Ovary (tissue), 9 donors: ENCODE results near the gene TMPO. TPM values are rescaled to one million over a fixed set of nuclear protein-coding genes. Genes with fewer than 3 reads are reported as not detected.
"Not testable (repeated sequence)": the region's sequence is repeated elsewhere in the genome, so short reads cannot be mapped to it uniquely, and the experiment has no call there.

Experiments
- DNase-seq, 5 donors: peaks; one replicate each; pipeline ENCODE4 v3.0.0-alpha.2; 2019 to 2020
- H3K27ac ChIP-seq, 2 donors: fragments of 200-600 bp; one replicate each; pipeline versions ENCODE4 v1.5.1 to v1.8.0; 2019 to 2022
- H3K27me3 ChIP-seq: fragments of 200-600 bp; one replicate; pipeline ENCODE4 v1.8.0; 2022
- H3K36me3 ChIP-seq: fragments of 200-600 bp; sonication (generic); one replicate; pipeline ENCODE4 v1.5.1; 2019
- H3K4me1 ChIP-seq: one replicate; pipeline ENCODE4 v1.8.1; 2013; ENCODE audit warnings: mild to moderate bottlenecking, moderate library complexity; ENCODE audit not compliant: insufficient read depth
- H3K4me3 ChIP-seq: fragments of 200-600 bp; sonication (generic); one replicate; pipeline ENCODE4 v1.5.1; 2017
- H3K9me3 ChIP-seq, 2 donors: fragments of 200-600 bp in 1 of 2; sonication (generic) in 1 of 2; one replicate each; pipeline versions ENCODE4 v1.5.1 to v1.8.1; 2013 to 2019; ENCODE audit warnings: mild to moderate bottlenecking in 1 of 2, moderate library complexity in 1 of 2
- CTCF ChIP-seq, 3 donors: fragments of 450-650 bp in 2 of 3; fragments of 200-600 bp in 1 of 3; IDR thresholded peaks; one replicate each; pipeline versions ENCODE4 v1.5.1 to v1.8.0; 2016 to 2022; ENCODE audit warnings: antibody characterized with exemption in 3 of 3, mild to moderate bottlenecking in 1 of 3
- EP300 ChIP-seq: sonication (generic); formaldehyde crosslinking; IDR thresholded peaks from one replicate; pipeline ENCODE4 v1.6.1; 2017; ENCODE audit warnings: antibody characterized with exemption
- POLR2A ChIP-seq: fragments of 450-650 bp; IDR thresholded peaks from one replicate; pipeline ENCODE4 v1.6.1; 2017; ENCODE audit warnings: antibody characterized with exemption, mild to moderate bottlenecking, moderate library complexity
- WGBS, 3 donors: extraction: QIAGEN DNeasy Blood & Tissue Kit in 1 of 3; methylation state at CpG; one replicate each; pipeline versions ENCODE4 v1.1.5 to v1.1.7; 2013 to 2017; 5-methylcytosine and 5-hydroxymethylcytosine counted together
- intact Hi-C, 4 donors: fragments of 100-400 bp; cut with DNase I; formaldehyde crosslinking; loops; one replicate each; pipeline versions ENCODE4 v1.11.0 to v1.15.1; 2022 to 2023
- polyA plus RNA-seq, 2 donors: library from polyadenylated mRNA; stranded (reverse); fragments of 200-250 nt in 1 of 2; fragments of 350-450 nt in 1 of 2; fragmentation: Illumina TruSeq in 1 of 2; extraction: RNeasy Lipid Tissue Mini Kit (QIAGEN cat#74804) in 1 of 2; gene quantifications; one replicate each; pipeline ENCODE4 v1.2.3, GENCODE V29; 2013 to 2014
- total RNA-seq, 7 donors: library from RNA; depleted of rRNA in 2 of 7; stranded (reverse); fragments of >200 nt in 2 of 7; fragmentation: NEBNext Ultra II Directional in 3 of 7; extraction: Animal tissue kit (Norgen Biotek cat#: 25700) in 3 of 7; gene quantifications; one replicate each; pipeline versions ENCODE4 v1.1.0 to v1.2.4, GENCODE V29; 2016 to 2023
- donor health status: DM: no; HTN: no; CAD: no; lungs with moderate emphysema.
- donor health status: DM: no; HTN: no; CAD: no.
- donor health status: Bipolar disorder and iron deficiency.
- donor health status: DM: yes; HTN: yes; CAD: no.
- donor health status: DM: no; HTN: no; CAD: no.
- donor health status: DM: yes; HTN: yes; CAD: no.

TMPO gene
- total and polyA plus RNA-seq, 9 donors: 48.4 to 144 (median 116) TPM

GRCh38 chr12:98490501-98491453 lies 24.6 kb upstream of the TMPO start:
- TF ChIP-seq EP300 (no peak), CTCF (IDR thresholded peaks at IDR 0.05) (peak; percentile 84 to 85 (median 85)), POLR2A (peak; percentile 21)
- WGBS, 3 donors: 18 to 21% (median 19%) methylated on average over 14 of the region's 14 CpGs
- no peak overlapping the region for H3K4me3 ChIP-seq
- no peaks in the 10 kb centered on the region for H3K9me3 ChIP-seq
- no peaks in the 10 kb centered on the region for H3K27me3 ChIP-seq
- no peaks in the 10 kb centered on the region for H3K36me3 ChIP-seq
- intact Hi-C loops: no loop called here
- H3K27ac ChIP-seq: peak overlapping the region in 1 of 2 donors; percentile 32
- no peaks in the 10 kb centered on the region for H3K4me1 ChIP-seq
- DNase-seq: peak; percentile 83 to 92 (median 89)

- intact Hi-C loops: no loop called here
- 70 to 80% (median 74%) methylated on average over 4 of the region's 4 CpGs for WGBS, 3 donors
- TF ChIP-seq EP300 (no peak), POLR2A (no peak), CTCF (IDR thresholded peaks at IDR 0.05) (no peak)
Observed at GRCh38 chr12:98492580-98493140, 22.7 kb upstream of the TMPO start.

GRCh38 chr12:98501266-98501629 lies 14.1 kb upstream of the TMPO start:
- H3K27me3 ChIP-seq, H3K4me1 ChIP-seq, H3K36me3 ChIP-seq, intact Hi-C loops, H3K9me3 ChIP-seq, DNase-seq, H3K4me3 ChIP-seq: not testable (repeated sequence)
- 91 to 98% (median 96%) methylated on average over 15 of the region's 15 CpGs for WGBS, 3 donors
- peak overlapping the region; percentile 14 to 50 for H3K27ac ChIP-seq

More at GRCh38 chr12:98492580-98493140, 22.7 kb upstream of the TMPO start:
- H3K4me1 ChIP-seq: no peaks in the 10 kb centered on the region
- no peaks in the 10 kb centered on the region for H3K36me3 ChIP-seq
- H3K9me3 ChIP-seq: no peaks in the 10 kb centered on the region
- H3K27ac ChIP-seq: no peak overlapping the region
- H3K4me3 ChIP-seq: no peak overlapping the region
- DNase-seq: no peak
- H3K27me3 ChIP-seq: no peaks in the 10 kb centered on the region

GRCh38 chr12:98503342-98503591 lies 12.1 kb upstream of the TMPO start:
- Histone ChIP-seq H3K36me3 (no peaks in the 10 kb centered on the region), H3K9me3 (no peaks in the 10 kb centered on the region), H3K27me3 (no peaks in the 10 kb centered on the region), H3K4me1 (peaks cover 2% of the 10 kb centered on the region), H3K4me3 (peak overlapping the region; percentile 49), H3K27ac (peak overlapping the region; percentile 87 to 94)
- TF ChIP-seq POLR2A: no peak
- TF ChIP-seq CTCF (IDR thresholded peaks at IDR 0.05): peak in 1 of 3 donors; percentile 22
- intact Hi-C loops: no loop called here
- WGBS, 3 donors: 0 to 1% (median 0%) methylated on average over 16 of the region's 16 CpGs
- peak; percentile 88 to 94 (median 92) for DNase-seq
